Stimulated activated CD8-positive, alpha-beta memory T cell treated with anti-CD3 and anti-CD28 coated beads, Interleukin-4, amount 100 ng/mL, for 48 hours (primary cell): ENCODE results near the gene DNER.
A peak's percentile ranks its signal among the peaks of the same experiment; 100 is the strongest.

Experiments
- DNase-seq: peaks from one replicate; pipeline ENCODE4 v3.0.0-alpha.2; 2020

Gene DNER

DNA sequence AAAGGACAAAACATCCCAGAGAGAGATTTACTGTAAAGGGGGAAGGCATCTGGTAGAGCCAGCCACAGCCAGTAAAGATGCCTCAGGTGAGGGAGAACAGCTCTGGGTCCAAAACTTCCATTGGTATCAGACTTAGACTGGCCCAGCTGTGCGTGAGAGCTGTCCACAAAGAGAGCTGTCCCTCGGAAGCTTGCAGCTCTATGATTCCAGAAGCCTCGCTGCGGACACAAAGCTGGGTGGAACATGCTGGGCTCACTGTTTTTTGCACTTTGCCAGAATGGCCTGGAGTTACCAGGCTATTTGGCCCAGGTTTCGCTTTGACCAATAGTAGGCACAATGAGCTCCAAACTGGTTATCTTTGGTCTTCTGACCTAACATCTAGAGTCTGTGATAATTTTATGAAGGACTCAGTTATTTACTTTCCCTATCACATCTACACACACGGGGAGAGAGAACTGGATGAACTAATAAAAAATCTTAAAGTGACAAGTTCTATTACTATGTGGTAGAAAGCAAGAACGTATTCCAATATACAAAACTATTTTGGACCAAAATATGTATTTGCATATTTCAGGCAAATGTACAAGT, 101.9 kb downstream of the DNER start:
- no peak for DNase-seq

DNA sequence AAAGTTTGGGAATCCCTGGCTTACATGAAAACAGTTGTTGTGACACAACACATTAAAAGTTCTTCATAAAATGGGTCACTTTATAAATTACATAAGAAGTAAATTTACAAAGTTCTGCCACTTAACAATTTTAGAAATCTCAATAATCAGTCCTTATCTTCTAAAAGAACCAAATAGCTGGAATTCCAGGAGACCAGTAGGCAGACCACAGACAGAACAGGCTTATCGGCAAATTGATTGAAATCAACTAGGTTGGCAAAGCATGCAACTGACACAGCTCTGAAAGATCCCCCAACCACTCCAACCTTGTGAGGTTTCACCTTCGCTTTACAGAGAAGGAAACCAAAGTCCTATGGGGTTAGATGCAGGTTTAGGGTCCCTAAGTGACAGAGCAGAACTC, 103.0 kb downstream of the DNER start:
- DNase-seq = no peak

DNA sequence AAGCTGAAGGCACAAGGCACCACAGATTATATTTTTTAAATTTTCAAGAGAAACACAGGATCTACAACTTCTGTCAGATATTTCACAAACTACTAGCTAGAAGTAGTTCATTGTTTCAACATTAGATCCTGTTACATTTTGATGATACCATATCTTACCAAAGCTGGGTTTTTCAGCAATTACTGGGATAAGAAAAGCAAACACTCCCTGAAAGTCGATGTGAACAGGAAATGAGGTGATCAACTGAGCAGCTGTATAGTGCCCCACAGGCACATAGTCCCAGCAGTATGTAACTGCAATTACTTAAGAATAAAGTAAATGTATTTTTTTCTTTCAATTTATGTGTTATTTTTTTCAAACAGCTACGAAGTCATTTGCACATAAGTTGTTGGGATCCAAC, 103.5 kb downstream of the DNER start:
- DNase-seq = no peak

DNA sequence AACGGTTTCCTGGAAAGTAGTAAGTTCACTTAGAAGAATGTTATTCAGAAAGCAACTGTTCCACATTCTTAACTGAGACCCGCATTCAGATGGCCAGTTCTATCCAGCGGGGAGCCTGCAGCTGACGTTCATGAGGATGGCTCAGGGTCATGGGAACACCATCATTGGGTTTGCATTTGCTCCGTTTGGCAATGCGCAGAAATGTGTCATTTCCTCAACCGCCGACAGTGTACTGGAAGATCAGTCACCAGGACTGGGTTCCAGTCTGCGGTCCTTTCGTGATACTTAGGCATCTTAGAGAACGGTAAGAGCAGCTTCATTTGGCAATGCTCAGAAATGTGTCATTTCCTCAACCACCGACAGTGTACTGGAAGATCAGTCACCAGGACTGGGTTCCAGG, 104.0 kb downstream of the DNER start:
- DNase-seq = no peak

DNA sequence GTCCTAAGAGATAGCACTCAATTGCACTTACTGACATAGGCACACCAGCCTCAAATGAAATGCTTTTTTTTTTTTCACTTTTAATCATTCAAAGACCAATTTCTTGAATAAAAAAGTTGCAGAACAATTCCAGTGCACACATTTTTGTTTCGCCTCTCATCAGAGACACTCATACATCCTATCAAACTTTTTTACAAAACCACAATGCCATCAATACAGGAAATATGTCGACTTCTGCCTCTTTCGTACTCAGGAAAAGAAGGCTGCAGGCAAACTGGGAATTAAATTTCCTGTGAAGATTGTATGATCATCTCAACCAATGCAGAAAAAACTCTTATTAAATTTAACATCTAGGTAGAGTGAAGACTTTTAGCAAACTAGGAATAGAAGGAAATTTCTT, 112.4 kb downstream of the DNER start:
- no peak for DNase-seq

DNA sequence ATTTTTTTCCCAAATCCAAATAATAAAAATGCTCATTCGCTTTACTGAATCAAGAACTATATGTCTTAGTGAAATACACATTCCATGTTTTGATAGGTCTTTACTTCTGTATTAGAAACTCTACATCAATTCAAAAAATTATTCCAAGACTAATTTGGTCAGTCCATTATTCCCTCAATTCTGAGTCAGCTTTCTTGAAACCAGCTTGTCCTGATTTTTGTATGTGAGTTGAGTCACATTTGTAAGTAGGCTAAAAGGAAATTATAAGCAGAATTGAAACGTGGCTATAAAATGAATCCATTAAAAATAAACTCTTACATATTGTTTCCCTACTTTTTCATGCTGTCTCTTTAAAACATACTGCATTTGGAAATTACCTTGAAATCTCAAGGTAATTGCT, 113.0 kb downstream of the DNER start:
- no peak for DNase-seq

DNA sequence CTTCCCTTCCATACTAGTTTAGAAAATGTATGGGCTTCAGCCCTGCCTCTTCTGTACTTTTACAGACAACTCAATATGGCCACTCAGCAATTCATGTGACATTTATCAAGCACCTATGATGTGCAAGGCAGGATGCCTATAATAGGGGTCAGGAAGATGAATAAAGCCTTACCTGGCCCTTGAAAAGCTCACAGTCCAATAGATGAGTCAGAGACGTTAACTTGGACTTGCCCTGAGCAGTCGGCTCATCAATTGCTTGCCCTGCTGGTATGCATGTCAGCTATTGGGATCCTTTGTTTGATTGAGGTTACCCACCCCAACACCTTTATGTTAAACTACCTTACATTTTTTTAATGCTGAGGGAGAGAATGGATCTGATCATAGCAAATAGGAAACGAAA, 116.1 kb downstream of the DNER start:
- no peak for DNase-seq

DNA sequence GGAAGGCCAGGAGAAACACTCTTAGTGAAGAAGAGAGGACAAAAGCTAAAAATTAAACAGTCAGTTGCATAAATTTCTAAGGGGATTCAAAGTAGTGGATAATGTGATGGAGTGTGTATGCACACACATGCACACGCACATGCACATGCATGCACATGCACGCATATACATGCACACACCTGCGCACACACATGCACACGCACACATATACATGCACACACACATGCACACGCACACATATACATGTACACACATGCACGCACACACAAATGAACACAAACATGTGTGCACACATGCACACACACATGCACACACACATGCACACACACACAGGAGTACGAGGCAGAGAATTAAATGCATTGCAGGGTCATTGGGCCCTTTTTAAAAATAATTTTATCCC, 117.6 kb downstream of the DNER start:
- DNase-seq = no peak

DNA sequence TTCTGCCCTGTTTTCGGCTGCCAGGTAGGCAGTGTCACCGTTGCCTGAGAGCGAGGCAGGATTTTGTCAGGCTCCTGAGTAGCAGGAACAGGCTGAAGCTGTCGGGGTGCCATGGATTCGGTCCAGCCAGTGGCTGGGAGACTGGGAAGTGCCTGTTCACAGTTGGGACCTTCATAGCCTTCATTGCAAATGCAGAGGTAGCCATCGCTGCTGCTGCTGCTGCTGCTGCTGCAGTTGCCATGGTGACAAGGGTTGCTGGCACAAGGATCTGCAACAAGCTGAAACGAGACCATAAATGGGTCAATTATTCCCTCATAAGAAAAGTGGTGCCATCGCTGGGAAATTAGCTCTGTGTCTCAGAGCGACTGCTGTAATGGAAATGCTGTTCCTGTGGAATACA, 122.7 kb downstream of the DNER start:
- no peak for DNase-seq

DNA sequence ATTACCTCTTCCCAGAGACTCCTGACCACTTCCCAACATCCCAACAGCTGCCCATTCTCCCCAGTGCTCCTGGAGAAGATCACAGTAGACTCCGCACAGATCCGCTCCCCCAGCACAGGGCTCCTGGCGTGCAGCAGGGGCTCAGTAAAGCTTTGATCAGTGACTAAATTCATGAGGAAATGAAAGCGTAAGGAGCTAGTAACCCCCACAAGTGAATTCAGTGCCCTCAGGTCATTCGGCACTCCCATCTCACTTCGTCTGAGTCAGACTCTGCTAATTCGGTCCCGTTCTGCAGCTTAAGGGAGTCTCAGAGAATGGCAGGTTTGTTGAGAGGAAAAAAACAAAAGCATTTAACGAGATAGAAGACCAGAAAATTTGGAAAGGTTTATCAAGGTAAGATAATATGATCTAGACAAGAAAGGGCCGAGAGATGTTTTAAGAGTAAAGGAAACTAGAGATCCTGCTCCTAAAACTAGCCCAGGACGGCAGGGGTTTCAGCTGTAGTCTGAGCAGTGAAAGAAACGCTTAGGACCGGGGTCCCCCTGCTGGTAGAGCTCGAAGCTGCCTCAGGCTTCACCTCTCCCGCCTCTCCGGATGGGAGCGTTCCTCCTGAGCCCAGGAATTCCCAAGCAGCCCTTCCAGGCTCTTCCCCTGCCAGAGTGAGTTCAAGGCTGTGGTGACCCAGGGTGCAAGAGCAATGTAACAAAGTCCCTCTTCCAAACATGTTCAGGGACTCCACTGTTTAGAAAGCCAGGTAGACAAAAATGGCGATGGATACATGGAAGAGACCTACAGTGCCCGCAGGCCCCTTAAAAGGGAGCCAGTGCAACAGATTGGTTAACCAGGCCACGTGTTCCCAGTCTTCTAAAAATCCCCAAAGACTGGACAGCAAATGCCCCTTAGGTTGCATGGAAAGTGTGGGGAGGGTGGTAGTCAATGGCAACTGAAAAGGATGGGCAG, 127.3 kb downstream of the DNER start:
- DNase-seq = peak; percentile 61

DNA sequence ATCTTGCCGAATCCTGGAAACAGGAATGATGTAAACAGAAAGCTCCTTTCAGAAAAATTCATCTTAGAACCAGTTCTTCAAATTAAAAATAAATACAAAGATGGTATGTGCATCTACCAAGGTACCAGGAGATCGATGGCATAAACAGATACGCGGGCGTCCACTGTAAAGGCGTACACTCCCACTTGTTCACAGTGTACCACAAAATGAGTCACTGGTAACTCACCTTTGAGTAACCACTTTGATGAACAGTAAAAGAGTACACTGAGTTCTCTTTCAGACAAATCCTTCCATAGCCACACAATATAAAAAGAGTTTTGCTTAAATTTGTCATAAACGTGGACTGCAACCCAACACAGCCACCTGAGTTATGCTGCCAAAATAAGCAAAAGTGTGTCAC, 128.3 kb downstream of the DNER start:
- no peak for DNase-seq

DNA sequence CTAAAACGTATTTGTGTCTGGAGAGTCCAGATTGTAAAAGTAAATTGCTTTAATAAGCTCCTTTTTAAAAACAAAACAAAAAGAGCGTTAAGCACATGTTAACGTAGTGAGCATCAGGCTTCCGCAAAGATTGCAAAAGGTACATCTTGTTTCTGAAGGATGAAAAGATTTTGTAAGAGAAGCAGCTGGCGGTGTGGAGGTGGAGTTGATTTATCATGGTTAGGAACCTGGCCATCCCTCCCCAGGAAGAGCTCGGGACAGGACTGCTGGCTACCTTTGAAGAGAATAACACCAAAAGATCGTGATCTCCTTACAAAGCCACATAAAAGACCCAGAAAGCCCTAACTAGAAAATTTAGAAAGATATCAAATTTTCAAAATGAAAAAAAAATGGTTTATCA, 132.2 kb downstream of the DNER start:
- no peak for DNase-seq

DNA sequence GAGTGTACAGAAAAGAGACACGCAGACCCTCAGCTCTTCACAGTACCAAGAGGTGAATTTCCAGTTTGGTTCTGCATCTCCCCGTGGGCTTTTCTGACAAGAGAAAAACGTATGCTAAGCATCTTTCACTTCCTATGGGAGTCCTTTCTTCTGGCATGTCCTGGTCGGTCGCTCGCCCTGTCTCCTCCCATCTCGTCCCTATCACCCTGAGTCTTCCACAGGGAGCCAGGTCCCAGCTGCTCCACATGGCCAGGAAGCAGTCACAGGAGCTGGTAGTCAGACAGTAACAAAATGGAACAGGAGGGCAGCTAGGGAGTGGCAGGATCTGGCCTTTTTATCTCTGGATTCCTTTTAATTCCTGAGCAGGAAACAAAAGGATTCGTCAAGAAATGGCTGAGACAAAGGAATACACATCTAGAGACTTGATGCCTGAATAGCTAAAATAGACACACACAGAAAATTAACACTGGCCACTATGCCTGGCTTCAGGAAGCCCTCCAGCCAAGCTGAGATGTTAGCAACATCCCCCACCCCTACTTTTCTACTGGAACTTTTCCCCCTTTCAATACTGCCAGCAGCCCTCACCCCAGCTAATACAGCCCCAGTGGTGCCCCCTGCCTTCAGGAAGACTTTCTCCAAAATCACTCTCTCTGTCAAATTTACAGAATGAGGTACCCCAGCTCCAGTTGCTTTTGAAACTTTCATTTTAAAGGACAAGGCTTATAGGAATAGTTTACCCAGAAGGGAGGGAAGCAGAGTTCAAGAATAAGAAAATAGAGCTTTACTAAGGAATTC, 136.1 kb downstream of the DNER start:
- DNase-seq = no peak

DNA sequence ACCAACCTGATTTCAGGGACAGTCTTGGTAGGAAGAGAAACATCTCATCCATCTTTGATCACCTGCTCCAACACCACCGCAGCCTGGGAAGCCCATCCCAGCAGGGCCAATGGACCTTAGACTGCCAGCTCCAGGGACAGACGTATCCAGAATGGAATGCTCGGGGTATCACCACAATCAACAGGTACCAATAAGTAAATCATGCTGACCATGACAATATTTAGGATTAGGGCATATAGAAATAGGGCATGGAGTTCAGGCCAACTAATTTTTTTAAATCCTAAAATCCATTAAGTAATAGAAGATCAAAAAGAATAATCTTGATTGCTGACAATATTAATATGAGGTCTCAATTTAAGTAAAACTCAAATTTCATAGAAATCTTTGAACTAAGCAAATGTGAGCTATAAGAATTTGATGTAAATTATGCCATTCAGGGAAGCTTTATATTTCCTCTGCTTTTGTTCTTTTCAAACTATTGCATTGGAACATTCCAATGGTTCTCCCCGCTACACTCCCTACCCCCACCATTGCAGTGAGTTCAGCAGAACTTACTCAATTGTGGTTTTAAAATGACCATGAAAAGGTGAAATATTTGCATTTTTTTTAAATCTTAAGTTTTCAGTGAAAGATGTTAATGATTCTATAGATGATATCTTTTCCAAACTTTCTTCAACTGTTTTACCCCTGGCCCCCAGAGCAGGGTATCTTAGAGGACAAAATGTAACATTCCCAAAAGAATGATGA, 138.6 kb downstream of the DNER start:
- no peak for DNase-seq

DNA sequence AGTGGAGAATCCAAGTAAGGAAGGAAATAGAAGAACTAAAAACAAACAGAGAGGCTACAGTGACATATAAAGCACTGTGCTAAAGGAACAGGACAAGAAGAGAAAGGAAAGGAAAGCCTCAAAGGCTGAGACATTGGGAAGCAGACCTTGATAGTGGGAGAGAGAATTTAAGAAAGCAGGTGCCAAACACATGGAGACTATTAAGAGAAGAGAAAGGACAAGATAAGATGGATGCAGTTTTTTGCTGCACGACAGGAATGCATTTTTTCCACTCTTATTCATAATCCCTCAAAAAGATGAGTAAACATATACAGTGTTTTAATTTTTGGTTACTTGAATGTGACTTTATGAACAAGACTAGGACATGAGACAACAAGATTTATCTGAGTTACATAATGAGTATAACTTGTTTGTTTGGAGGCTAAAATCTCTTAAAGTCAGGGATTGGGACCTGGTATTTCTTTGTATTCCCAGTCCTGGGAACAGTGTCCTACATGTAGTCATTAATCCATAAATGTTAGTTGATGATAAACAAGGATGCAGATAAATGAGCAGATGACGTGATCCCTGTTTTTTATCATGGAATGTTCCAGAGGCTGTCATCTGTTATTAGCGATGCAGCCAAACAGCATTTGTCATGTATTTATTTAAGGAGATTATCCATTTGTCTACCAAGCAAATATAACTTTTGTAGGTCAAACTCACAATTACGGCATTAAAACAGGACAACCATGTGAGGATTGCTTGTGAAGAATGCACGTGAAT, 141.7 kb downstream of the DNER start:
- no peak for DNase-seq

DNA sequence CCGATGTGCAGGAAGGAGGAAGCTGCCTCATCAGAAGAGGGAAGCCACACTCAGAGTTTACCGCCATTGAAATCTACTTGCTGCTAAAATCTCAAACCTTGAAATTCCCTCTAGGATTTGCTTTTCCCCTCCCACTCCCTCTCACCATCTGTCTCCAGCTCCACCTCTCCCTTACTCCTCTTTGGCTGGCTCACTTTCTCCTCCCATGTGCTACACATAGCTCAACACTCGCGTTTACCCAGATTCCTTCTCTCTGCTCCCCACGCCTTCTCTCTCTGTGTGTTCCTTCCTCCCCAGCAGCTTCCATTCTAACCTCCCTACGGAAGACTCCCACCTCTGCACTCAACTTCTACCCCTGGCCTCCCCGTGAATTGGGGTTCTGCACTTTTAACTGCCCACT, 143.1 kb downstream of the DNER start:
- DNase-seq = no peak

DNA sequence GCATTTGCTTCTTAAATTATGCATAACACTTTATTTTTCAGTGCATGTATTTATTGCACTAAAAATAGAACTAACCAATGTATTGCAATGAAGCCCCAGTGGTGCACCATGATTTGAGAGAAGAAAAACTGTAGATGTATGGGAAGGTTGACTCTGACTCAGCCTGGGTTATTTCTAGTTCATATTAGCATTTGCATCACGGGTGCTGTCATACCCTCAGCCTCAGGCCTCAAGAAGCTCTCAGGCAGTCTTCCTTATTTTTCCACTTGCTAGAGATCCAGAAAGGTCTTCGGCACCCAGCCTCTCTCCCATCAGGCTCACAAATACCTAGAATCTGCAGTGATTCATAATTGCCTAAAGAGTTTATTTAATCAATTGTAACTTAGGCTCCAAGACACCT, 148.0 kb downstream of the DNER start:
- DNase-seq = no peak

DNA sequence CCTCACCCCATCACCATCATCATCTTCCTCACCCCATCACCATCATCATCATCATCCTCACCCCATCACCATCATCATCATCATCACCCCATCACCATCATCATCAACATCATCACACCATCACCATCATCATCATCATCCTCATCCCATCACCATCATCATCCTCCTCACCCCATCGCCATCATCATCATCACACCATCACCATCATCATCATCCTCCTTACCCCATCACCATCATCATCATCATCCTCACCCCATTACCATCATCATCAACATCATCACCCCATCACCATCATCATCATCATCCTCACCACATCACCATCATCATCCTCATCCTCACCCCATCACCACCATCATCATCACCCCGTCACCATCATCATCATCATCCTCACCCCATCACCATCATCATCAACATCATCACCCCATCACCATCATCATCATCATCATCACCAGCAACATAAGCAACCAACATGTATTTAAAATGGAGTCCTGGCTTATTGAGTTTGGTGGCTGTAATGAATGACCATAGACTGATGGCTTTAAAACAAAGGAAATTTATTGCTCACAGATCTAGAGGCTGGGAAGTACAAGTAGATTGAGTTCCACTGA, 150.0 kb downstream of the DNER start:
- no peak for DNase-seq

DNA sequence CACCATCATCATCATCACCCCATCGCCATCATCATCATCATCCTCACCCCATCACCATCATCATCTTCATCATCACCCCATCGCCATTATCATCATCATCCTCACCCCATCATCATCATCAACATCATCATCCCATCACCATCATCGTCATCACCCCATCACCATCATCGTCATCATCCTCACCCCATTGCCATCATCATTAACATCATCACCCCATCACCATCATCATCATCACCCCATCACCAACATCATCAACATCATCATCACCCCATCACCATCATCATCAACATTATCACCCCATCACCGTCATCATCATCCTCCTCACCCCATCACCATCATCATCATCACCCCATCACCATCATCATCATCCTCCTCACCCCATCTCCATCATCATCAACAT, 151.0 kb downstream of the DNER start:
- no peak for DNase-seq

DNA sequence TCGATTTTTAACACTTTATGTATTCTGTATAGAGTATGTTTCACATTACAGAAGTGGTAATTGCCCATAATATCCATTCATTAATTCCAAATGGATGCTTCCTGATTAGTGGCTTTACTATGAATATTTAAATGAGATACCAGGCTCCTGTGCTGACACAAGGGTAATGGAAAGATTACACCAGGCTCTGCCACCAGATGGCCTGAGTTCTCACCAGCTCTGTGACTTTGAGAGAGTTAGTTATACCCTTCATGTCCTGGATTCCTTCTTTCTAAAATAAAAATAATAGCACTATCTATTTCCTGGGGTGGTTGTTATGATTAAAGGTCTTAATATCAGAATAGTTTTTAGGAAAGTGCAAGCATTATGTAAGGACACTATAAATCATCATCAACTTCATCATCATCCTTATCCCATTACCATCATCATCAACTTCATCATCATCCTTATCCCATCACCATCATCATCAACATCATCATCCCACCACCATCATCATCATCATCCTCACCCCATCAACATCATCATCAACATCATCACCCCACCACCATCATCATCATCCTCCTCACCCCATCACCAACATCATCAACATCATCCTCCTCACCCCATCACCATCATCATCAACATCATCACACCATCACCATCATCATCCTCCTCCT, 151.8 kb downstream of the DNER start:
- DNase-seq = no peak

DNA sequence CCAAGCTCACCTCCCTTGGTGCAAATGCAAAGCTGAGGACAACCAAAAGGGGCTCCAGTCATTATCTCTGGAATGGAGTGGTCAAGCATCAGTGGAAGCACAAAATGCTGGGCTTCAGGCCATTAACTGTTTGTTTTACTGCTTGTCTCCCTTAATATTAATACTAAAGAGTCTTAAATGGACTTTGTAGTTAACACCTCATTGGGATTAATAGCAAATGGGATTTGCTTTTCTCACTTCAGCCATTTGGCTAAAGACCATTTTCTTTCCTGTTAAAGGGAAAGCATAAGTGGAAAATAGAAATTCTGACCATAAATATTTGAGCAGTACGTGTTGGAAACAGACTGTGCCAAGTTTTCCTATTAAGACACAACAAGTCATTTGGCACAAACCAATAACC, 154.4 kb downstream of the DNER start:
- no peak for DNase-seq
